MCF 10A (cell line): Measurements from ENCODE around the gene PGLYRP2. TPM values are rescaled to one million over a fixed set of nuclear protein-coding genes. Genes with fewer than 3 reads are reported as not detected.

Experiments
- BruUV-seq: library from RNA; stranded (reverse); fragments of 400-500 nt; replicated peaks from 2 replicates; lab custom pipeline; 2021; lab: Mats Ljungman, UMichigan
- CTCF ChIA-PET: fragments of 300-600 bp; sonication (Branson Sonifier 250); formaldehyde crosslinking; extraction: SDS; loops from one replicate; lab custom pipeline; 2021; ENCODE audit warnings: antibody characterized with exemption, inconsistent platforms; lab: Yijun Ruan, JAX
- POLR2A ChIA-PET: fragments of 300-600, 350-650 bp; sonication (Branson Sonifier 250); formaldehyde crosslinking; extraction: SDS; loops from one replicate; lab custom pipeline; 2020; ENCODE audit warnings: antibody characterized with exemption, inconsistent platforms; lab: Yijun Ruan, JAX
- DNase-seq: peaks from one replicate; pipeline ENCODE4 v3.0.0-alpha.2; 2018; ENCODE audit not compliant: unreplicated experiment
- H3K27ac Mint-ChIP-seq: one replicate; pipeline ENCODE4 v1.8.0; 2022; ENCODE audit warnings: mild to moderate bottlenecking, low read depth, mixed read lengths; ENCODE audit not compliant: unreplicated experiment
- H3K27me3 Mint-ChIP-seq: one replicate; pipeline ENCODE4 v1.8.0; 2022; ENCODE audit warnings: mixed read lengths; ENCODE audit not compliant: insufficient read depth, unreplicated experiment
- H3K36me3 Mint-ChIP-seq: one replicate; pipeline ENCODE4 v1.8.0; 2022; ENCODE audit warnings: mild to moderate bottlenecking, moderate library complexity, mixed read lengths; ENCODE audit not compliant: insufficient read depth, unreplicated experiment
- H3K4me1 Mint-ChIP-seq: one replicate; pipeline ENCODE4 v1.8.0; 2022; ENCODE audit warnings: mixed read lengths; ENCODE audit not compliant: insufficient read depth, unreplicated experiment
- H3K4me3 Mint-ChIP-seq: one replicate; pipeline ENCODE4 v1.8.0; 2022; ENCODE audit warnings: mild to moderate bottlenecking, moderate library complexity, mixed read lengths; ENCODE audit not compliant: unreplicated experiment
- H3K9me3 Mint-ChIP-seq: one replicate; pipeline ENCODE4 v1.8.0; 2022; ENCODE audit warnings: mixed read lengths; ENCODE audit not compliant: unreplicated experiment
- intact Hi-C: fragments of 100-400 bp; cut with micrococcal nuclease; formaldehyde crosslinking; loops from 2 replicates; pipeline ENCODE4 v1.14.1; 2022
- total RNA-seq: library from RNA; stranded (reverse); gene quantifications from 2 replicates; pipeline ENCODE4 v1.2.3, GENCODE V29; 2022
- TF ChIP-seq, protein P1 (sequence below): fragments of 200-600 bp; IDR thresholded peaks from one replicate; pipeline ENCODE4 v1.8.0; 2022; ENCODE audit warnings: antibody characterized with exemption, mild to moderate bottlenecking; ENCODE audit not compliant: unreplicated experiment

PGLYRP2 gene
- total RNA-seq, 1 experiment from 2014 or later = not detected

DNA sequence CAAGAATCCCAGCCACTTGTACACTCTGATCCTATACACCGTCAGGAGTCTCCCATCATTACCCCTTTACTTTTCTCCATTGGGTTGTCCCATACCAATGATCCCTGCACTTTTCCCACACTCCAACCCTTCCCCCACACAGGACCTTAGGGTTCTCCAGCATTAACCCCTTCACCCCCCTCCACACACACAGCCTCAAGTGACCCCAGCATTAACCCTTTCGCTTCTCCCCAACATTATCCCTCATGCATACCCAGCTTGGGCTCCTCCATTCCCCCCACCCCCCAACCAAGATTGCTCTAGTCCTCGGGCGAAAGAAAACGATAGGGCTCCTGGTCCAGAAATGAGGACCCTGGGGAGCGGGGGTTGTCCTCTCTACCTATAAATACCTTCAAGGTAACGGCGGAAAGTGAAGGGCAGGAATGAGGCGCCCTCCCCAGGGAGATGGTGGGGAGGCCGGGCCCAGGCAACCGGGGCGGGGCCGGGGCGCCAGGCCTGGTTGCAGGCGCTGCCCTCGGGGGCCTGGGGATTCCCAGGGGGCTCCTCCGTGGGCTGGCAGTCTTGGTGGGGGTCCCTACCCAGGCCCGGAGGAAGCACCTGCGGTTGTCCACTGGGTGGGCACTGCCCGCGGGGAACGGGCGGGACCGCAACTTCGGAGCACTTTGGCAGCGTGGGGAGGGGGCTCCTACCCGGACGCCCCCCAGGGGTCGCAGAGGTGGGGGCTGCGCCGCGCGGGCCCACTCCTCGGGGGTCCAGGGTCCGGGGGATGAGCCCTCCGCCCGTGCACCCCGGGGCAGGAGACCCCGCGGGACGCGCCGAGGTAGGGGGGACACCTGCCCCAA is 30.3 kb downstream of the PGLYRP2 start:
- intact Hi-C loops = no loop called here
- TF ChIP-seq, protein P1, sequence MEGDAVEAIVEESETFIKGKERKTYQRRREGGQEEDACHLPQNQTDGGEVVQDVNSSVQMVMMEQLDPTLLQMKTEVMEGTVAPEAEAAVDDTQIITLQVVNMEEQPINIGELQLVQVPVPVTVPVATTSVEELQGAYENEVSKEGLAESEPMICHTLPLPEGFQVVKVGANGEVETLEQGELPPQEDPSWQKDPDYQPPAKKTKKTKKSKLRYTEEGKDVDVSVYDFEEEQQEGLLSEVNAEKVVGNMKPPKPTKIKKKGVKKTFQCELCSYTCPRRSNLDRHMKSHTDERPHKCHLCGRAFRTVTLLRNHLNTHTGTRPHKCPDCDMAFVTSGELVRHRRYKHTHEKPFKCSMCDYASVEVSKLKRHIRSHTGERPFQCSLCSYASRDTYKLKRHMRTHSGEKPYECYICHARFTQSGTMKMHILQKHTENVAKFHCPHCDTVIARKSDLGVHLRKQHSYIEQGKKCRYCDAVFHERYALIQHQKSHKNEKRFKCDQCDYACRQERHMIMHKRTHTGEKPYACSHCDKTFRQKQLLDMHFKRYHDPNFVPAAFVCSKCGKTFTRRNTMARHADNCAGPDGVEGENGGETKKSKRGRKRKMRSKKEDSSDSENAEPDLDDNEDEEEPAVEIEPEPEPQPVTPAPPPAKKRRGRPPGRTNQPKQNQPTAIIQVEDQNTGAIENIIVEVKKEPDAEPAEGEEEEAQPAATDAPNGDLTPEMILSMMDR = no peak
- Mint-ChIP-seq H3K9me3 (no peaks in the 10 kb centered on the region), H3K27me3 (no peaks in the 10 kb centered on the region), H3K4me3 (peak overlapping the region; percentile 61), H3K27ac (peak overlapping the region; percentile 52), H3K36me3 (peaks cover 10% of the 10 kb centered on the region), H3K4me1 (peaks cover 18% of the 10 kb centered on the region)
- ChIA-PET CTCF (no interaction called here), POLR2A (interaction anchor here (1.3 kb wide), 1 partner anchor 16 kb away, joined by 3 read pairs; no protein-coding TSS in a partner anchor)
- no peak for DNase-seq
- BruUV-seq = no TSS peak

DNA sequence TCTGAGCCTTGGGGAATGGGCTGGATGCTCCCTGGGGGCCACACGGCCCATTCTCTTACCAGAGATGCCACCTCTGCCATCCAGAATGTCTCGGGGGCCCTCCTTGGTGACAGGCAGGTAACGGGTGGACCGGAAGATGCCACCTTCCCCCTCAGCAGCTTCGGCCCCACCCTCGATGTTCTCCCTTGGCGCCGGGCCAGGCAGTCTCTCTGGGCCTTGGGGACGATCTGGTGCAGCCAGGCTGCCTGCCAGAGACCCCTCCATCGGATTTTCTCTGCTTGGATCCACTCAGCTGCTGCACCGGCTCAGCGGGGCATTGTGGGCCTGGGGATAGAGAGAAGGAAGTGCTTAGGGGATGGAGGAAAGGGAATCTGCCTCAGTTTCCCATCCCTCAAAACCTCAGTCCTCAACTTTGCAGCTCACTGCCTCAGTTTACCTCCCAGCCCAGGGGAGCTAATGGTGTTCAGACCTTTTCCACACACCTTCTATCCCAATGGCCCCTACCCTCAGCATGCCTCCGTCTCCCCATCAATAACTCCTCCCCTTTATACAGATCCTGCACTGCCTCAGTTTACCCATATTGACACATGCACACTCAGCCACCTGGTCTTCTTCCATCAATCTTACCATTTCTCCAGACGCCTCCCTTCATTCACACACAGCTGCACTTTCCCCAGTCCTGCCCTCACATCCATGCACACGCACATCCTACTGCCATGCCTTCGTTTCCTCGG is 31.1 kb downstream of the PGLYRP2 start:
- no peaks in the 10 kb centered on the region for H3K27me3 Mint-ChIP-seq
- TF ChIP-seq, protein P1 = no peak
- H3K4me3 Mint-ChIP-seq = peak overlapping the region; percentile 61
- peak overlapping the region; percentile 52 for H3K27ac Mint-ChIP-seq
- no peak for DNase-seq
- H3K9me3 Mint-ChIP-seq = no peaks in the 10 kb centered on the region
- POLR2A ChIA-PET = interaction anchor here (1.3 kb wide), 1 partner anchor 15 kb away, joined by 3 read pairs; no protein-coding TSS in a partner anchor
- no TSS peak for BruUV-seq
- peaks cover 18% of the 10 kb centered on the region for H3K4me1 Mint-ChIP-seq
- CTCF ChIA-PET = interaction anchor here (0.6 to 0.9 kb wide), 2 partner anchors 18 to 85 kb away, joined by 3 read pairs; no protein-coding TSS in a partner anchor
- H3K36me3 Mint-ChIP-seq = peaks cover 10% of the 10 kb centered on the region
- intact Hi-C loops = no loop called here

DNA sequence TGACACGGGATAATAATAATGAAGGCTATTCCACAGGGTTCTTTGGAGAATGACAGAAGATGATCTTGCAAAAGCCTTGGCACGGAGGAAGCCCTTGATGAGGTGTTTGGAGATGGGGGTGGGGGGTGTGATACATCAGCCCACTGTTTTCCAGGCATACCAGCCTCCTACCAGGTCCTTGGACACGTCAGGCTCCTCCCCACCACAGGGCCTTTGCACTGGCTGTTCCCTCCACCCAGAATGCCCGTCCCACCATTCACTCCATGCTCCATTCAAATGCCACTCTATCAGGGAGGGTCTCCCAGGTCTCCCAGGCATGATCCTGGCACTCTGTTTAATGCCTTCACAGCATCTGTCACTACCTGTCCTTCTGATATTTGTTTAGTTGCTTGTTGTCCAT is 32.2 kb downstream of the PGLYRP2 start:
- intact Hi-C loops = no loop called here
- no peak for DNase-seq
- ChIA-PET POLR2A (no interaction called here), CTCF (no interaction called here)
- TF ChIP-seq, protein P1 = no peak
- Mint-ChIP-seq H3K9me3 (no peaks in the 10 kb centered on the region), H3K27me3 (no peaks in the 10 kb centered on the region), H3K4me1 (peaks cover 18% of the 10 kb centered on the region), H3K27ac (no peak overlapping the region), H3K36me3 (peaks cover 10% of the 10 kb centered on the region), H3K4me3 (no peak overlapping the region)
- BruUV-seq = no TSS peak

DNA sequence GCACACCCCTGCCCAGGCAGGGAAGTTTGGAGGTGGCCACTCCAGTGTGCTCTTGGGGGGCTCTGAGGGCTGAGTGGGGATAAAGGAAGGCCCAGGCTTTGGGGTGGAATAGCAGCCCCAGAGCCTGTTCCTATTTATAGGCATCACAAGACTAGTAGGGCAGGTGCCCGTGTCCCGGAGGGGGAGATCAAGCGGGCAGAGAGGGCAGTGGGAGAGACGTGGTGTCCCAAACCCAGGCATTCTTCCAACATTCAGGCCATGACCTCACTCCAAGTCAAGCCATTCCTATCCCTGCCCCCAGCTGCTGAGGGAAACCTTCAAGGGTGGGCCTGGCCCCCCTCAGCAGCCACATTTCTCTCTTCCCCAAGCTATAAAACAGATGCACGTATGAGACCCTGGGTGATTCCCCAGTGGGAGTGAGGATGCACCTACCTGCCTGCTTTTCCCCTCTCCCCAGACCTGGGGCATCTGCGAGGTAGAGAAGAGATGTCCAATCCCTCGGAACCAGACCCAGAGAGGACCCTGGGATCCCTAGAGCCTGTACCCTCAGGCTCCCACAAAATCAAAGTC is 33.4 kb downstream of the PGLYRP2 start:
- TF ChIP-seq, protein P1 = no peak
- H3K9me3 Mint-ChIP-seq = no peaks in the 10 kb centered on the region
- intact Hi-C loops = no loop called here
- POLR2A ChIA-PET = interaction anchor here (0.6 kb wide), 1 partner anchor 972 kb away, joined by 3 read pairs; no protein-coding TSS in a partner anchor
- H3K27ac Mint-ChIP-seq = no peak overlapping the region
- CTCF ChIA-PET = no interaction called here
- H3K27me3 Mint-ChIP-seq = no peaks in the 10 kb centered on the region
- no TSS peak for BruUV-seq
- H3K4me1 Mint-ChIP-seq = peaks cover 18% of the 10 kb centered on the region
- peaks cover 9% of the 10 kb centered on the region for H3K36me3 Mint-ChIP-seq
- no peak for DNase-seq
- H3K4me3 Mint-ChIP-seq = no peak overlapping the region
